GM23338 (cell line): ENCODE data around the gene KBTBD4.

Experiments
- EZH2 ChIP-seq: fragments of 200-600 bp; sonication (generic); IDR thresholded peaks from one replicate; pipeline ENCODE4 v1.8.0; 2017; ENCODE audit warnings: antibody characterized with exemption, mild to moderate bottlenecking, low read depth; ENCODE audit not compliant: unreplicated experiment
- JUNB ChIP-seq: IDR thresholded peaks from one replicate; pipeline ENCODE4 v1.6.1; 2016; ENCODE audit warnings: antibody characterized with exemption; ENCODE audit not compliant: unreplicated experiment
- POLR2AphosphoS5 ChIP-seq: IDR thresholded peaks from 2 replicates; pipeline ENCODE4 v1.6.1; 2016; ENCODE audit warnings: antibody characterized with exemption, low read depth
- TF ChIP-seq, protein P1 (sequence below), 2 experiments: fragments of 200-600 bp in 1 of 2; sonication (generic) in 1 of 2; conservative IDR thresholded peaks; 2 replicates each; pipeline versions ENCODE4 v1.5.1 to v1.6.1; 2016 to 2017; ENCODE audit warnings: antibody characterized with exemption in 2 of 2, low read depth in 2 of 2, mild to moderate bottlenecking in 2 of 2, moderate library complexity in 1 of 2

DNA sequence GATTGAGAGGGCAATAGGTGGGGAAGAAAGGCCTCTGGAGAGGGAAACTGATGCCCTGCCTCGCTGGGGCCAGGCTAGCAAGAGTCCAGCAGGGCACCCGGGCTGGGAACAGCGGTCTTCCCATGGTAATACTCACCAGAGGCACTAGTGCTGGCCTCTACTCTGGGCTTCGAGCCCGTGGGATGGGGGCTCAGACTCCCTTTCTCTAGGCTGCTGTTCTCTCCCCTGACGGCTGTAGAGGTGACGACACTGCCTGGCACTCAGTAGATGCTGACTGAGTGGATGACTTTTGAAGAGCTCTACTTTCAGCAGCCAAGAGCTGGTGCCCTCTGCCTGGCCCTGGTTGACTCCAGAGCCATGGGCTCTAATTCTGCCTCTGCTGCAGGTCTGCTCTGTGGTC lies 16.3 kb upstream of the KBTBD4 start:
- TF ChIP-seq POLR2AphosphoS5 (no peak), JUNB (no peak), EZH2 (no peak)
- TF ChIP-seq, protein P1, sequence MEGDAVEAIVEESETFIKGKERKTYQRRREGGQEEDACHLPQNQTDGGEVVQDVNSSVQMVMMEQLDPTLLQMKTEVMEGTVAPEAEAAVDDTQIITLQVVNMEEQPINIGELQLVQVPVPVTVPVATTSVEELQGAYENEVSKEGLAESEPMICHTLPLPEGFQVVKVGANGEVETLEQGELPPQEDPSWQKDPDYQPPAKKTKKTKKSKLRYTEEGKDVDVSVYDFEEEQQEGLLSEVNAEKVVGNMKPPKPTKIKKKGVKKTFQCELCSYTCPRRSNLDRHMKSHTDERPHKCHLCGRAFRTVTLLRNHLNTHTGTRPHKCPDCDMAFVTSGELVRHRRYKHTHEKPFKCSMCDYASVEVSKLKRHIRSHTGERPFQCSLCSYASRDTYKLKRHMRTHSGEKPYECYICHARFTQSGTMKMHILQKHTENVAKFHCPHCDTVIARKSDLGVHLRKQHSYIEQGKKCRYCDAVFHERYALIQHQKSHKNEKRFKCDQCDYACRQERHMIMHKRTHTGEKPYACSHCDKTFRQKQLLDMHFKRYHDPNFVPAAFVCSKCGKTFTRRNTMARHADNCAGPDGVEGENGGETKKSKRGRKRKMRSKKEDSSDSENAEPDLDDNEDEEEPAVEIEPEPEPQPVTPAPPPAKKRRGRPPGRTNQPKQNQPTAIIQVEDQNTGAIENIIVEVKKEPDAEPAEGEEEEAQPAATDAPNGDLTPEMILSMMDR (conservative IDR thresholded peaks at IDR 0.05; ENCODE audit: low read depth in 2 of 2): no peak
